HG02610 (cell line): ENCODE measurements around the gene CPTP.

ENCODE experiments used
- ATAC-seq: cut with Tn5 transposase; IDR thresholded peaks from one replicate; pipeline ENCODE4 v1.9.1; 2021; ENCODE audit warnings: mild to moderate bottlenecking, moderate library complexity; ENCODE audit not compliant: unreplicated experiment

Gene CPTP

GRCh38 chr1:1317420-1317819, 7.2 kb upstream of the CPTP start:
- ATAC-seq, result no peak

GRCh38 chr1:1318131-1318652, 6.4 kb upstream of the CPTP start:
- ATAC-seq, result no peak

GRCh38 chr1:1318777-1319645, 5.6 kb upstream of the CPTP start:
- no peak for ATAC-seq

GRCh38 chr1:1319646-1319941, 5.0 kb upstream of the CPTP start:
- ATAC-seq, result no peak

- no peak for ATAC-seq
Measured at GRCh38 chr1:1320666-1321448, 3.7 kb upstream of the CPTP start.

- no peak for ATAC-seq
Measured at GRCh38 chr1:1321477-1321876, 3.1 kb upstream of the CPTP start.

GRCh38 chr1:1322418-1322817, 2.2 kb upstream of the CPTP start:
- ATAC-seq, result no peak

GRCh38 chr1:1322952-1323351, 1.6 kb upstream of the CPTP start:
- ATAC-seq, result no peak

GRCh38 chr1:1324084-1324523, 498 bp upstream of the CPTP start:
- ATAC-seq, result peak; percentile 22

- no peak for ATAC-seq
Measured at GRCh38 chr1:1325288-1326074, 879 bp downstream of the CPTP start.

- ATAC-seq, result no peak
Measured at GRCh38 chr1:1326075-1326605, 1.5 kb downstream of the CPTP start.

GRCh38 chr1:1327291-1327690, 2.7 kb downstream of the CPTP start:
- ATAC-seq, result no peak

- no peak for ATAC-seq
Measured at GRCh38 chr1:1328254-1328653, 3.7 kb downstream of the CPTP start.

- no peak for ATAC-seq
Measured at GRCh38 chr1:1329304-1330210, 5.0 kb downstream of the CPTP start.

- ATAC-seq, result no peak
Measured at GRCh38 chr1:1330366-1331067, 5.9 kb downstream of the CPTP start.

- ATAC-seq, result no peak
Measured at GRCh38 chr1:1331068-1331965, 6.7 kb downstream of the CPTP start, which contains the start of gene TAS1R3. TSS of gene TAS1R3 (plus strand) at chr1:1331280. CDS start at chr1:1331346, 66 bp downstream.

GRCh38 chr1:1332031-1332755, 7.6 kb downstream of the CPTP start:
- ATAC-seq, result no peak
